Nephron progenitor cell (in vitro differentiated cells): ENCODE data around the gene SERHL2.
"Not testable (repeated sequence)": the region's sequence is repeated elsewhere in the genome, so short reads cannot be mapped to it uniquely, and the experiment has no call there.

Source experiments
- DNase-seq: peaks from one replicate; pipeline ENCODE4 v3.0.0; 2021
- H3K27ac Mint-ChIP-seq: 2 replicates; pipeline ENCODE4 v1.8.0; 2021; ENCODE audit warnings: mild to moderate bottlenecking, moderate library complexity, mixed read lengths
- H3K27me3 Mint-ChIP-seq: 2 replicates; pipeline ENCODE4 v1.8.0; 2021; ENCODE audit warnings: mild to moderate bottlenecking, low read depth, mixed read lengths; ENCODE audit not compliant: poor library complexity
- H3K36me3 Mint-ChIP-seq: 2 replicates; pipeline ENCODE4 v1.8.0; 2021; ENCODE audit warnings: low read depth, mixed read lengths
- H3K4me1 Mint-ChIP-seq: 2 replicates; pipeline ENCODE4 v1.8.0; 2021; ENCODE audit warnings: mixed read lengths
- H3K4me3 Mint-ChIP-seq: 2 replicates; pipeline ENCODE4 v1.8.0; 2021; ENCODE audit warnings: mild to moderate bottlenecking, moderate library complexity, mixed read lengths
- H3K9me3 Mint-ChIP-seq: 2 replicates; pipeline ENCODE4 v1.8.0; 2021; ENCODE audit warnings: mild to moderate bottlenecking, moderate library complexity, mixed read lengths
- TF ChIP-seq, protein P1 (sequence below): fragments of 200-600 bp; sonication (generic); IDR thresholded peaks from 2 replicates; pipeline ENCODE4 v1.5.0; 2021; ENCODE audit warnings: antibody characterized with exemption

The SERHL2 gene

DNA sequence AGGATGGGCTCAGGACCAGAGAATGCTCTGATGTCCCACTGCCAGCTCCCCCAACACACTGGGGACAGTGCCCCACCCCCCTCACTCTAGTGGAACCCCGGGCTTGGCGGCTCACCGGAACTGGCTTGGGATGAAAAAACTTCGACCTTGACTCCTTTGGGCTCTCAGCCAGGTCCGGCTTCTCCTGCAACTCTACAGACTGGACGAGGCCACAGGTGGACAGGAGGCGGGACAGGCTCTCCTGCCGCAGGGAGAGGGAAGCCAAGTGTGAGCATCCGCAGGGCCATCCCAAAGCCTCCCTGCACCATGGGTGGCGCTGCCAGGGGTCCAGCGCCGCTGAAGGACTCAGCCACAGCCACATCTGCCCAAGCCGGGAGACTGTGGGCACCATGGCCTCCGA is 37.9 kb upstream of the SERHL2 start:
- Mint-ChIP-seq H3K4me3 (no peak overlapping the region), H3K27ac (no peak overlapping the region)
- TF ChIP-seq, protein P1, sequence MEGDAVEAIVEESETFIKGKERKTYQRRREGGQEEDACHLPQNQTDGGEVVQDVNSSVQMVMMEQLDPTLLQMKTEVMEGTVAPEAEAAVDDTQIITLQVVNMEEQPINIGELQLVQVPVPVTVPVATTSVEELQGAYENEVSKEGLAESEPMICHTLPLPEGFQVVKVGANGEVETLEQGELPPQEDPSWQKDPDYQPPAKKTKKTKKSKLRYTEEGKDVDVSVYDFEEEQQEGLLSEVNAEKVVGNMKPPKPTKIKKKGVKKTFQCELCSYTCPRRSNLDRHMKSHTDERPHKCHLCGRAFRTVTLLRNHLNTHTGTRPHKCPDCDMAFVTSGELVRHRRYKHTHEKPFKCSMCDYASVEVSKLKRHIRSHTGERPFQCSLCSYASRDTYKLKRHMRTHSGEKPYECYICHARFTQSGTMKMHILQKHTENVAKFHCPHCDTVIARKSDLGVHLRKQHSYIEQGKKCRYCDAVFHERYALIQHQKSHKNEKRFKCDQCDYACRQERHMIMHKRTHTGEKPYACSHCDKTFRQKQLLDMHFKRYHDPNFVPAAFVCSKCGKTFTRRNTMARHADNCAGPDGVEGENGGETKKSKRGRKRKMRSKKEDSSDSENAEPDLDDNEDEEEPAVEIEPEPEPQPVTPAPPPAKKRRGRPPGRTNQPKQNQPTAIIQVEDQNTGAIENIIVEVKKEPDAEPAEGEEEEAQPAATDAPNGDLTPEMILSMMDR, result no peak

DNA sequence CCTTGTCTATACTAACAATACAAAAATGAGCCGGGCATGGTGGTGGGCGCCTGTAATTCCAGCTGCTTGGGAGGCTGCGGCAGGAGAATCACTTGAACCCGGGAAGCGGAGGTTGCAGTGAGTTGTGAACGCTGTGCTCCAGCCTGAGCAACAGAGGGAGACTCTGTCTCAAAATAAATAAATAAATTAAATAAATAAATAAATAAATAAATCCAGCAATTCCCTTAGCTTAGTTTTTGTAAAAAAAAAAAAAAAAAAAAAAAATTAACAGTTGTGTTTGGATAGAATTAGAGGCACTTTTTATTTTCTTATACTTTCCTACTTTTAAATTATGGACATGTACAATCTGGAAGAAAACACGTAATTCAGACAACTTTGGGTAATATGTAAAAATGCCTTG is 36.7 kb upstream of the SERHL2 start:
- H3K27me3 Mint-ChIP-seq, H3K36me3 Mint-ChIP-seq, DNase-seq, H3K27ac Mint-ChIP-seq, H3K4me3 Mint-ChIP-seq, H3K9me3 Mint-ChIP-seq: not testable (repeated sequence)
- H3K4me1 Mint-ChIP-seq, result peaks cover 29% of the 10 kb centered on the region

More for the DNA sequence above, 37.9 kb upstream of the SERHL2 start:
- no peak for DNase-seq
- Mint-ChIP-seq H3K27me3 (no peaks in the 10 kb centered on the region), H3K9me3 (no peaks in the 10 kb centered on the region), H3K36me3 (peaks cover 5% of the 10 kb centered on the region), H3K4me1 (peaks cover 26% of the 10 kb centered on the region)

DNA sequence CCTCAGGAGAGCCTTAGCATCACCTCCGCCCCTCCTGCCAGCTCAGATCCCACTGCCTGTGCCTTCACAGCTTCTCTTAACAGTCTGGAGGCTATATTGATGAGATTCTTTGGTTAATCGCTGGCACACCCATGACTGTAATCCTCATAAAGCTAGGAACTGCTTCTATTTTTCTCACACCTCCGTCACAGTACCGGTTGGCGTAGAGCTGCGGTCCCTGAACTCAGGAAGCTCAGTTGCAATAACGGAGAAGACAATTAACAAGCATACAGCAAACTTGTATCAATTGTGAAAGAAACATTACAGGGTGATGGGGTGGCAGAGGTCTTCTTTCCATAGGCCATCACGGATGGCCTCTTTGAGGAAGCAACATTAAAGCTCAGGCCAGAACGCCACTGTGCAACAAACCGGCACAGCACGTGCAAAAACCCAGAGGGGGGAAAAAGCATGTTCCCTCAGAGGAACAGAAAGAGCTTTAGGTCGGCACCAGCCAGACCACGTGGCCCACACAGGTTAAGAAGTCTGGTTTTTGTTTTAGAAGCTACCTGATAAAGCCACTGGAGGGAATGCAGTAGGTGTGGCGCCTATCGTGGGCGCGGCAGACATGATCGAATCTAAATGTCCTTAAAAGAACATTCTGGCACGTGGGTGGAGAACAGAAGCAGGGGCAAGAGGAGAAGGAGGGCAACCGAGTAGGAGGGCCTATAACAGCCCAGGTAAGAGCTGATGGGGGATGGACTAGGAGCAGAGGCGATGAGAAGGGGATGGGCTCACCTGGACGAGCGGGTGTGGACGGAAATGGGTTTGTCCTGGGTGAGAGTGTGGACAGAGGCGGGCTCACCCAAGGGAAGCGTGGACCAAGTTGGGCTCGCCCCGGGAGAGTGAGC is 34.9 kb upstream of the SERHL2 start:
- DNase-seq, H3K9me3 Mint-ChIP-seq, H3K27me3 Mint-ChIP-seq, H3K36me3 Mint-ChIP-seq: not testable (repeated sequence)
- Mint-ChIP-seq H3K4me1 (peaks cover 34% of the 10 kb centered on the region), H3K27ac (peak overlapping the region; percentile 83), H3K4me3 (peak overlapping the region; percentile 99)

DNA sequence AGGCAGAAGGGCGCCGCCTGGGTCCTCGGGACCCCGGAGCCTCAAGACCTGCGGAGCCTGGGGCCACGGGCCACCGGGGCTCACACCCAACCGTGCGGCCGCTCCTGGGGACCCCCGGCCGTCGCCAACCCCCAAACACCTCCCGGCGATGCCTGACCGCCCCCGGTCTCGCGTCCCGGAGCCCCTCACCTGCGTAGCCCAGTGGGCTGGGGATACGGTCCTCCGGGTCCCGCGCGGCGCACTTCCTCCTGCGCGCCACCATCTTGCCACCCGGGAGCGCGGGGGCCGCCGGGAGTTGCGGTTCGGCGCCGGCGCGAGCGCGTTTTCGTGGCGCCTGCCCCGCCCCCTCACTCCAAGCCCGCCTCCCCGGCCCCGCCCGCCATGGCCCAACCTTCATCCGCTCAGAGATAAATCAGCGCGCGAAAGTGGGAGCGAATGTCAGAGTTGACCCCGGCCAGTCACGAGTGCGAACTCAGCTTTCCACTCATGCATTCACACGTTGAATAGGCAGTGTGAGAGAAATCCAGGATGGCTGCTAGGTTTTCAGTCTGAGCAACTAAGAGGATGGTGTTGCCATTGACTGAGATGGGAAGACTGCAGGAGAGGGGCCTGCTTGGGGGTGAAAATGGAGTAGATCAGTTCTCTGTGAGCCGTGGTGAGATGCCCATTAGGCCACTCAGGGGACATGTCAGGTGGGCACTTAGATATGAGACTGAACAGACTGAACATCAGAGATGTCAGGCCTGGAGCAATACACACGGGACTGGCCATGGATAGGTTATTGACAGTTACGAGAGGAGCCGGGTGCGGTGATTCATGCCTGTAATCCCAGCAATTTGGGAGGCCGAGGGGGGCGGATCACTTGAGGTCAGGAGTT is 34.0 kb upstream of the SERHL2 start, which contains the start of gene RRP7A:
RRP7A (minus strand) TSS at position 272 of the 877 bp plus-strand sequence; CDS start at position 262, 10 bp downstream.
- Mint-ChIP-seq H3K27ac (peak within 1 kb of the TSS; percentile 83), H3K4me1 (peaks cover 34% of the 10 kb centered on the region), H3K36me3 (no peaks in the 10 kb centered on the region), H3K4me3 (peak within 1 kb of the TSS; percentile 99), H3K27me3 (peaks cover 9% of the 10 kb centered on the region), H3K9me3 (peaks cover 10% of the 10 kb centered on the region)
- DNase-seq, result peak; percentile 91
- TF ChIP-seq, protein P1, result no peak

DNA sequence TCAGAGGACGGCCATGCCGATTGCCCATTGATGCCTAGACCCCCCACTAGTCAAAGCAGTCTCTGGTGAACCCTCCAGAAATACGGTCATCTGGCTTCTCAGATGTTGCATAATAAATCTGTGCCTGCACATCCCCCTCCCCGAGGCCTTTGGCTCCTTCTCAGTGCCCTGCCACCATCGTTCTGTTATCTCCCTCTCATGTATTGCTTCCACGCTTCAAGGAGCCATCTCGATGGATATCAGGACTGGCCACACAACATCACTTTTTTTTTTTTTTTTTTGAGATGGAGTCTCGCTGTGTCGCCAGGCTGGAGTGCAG is 32.6 kb upstream of the SERHL2 start:
- H3K27me3 Mint-ChIP-seq, result peaks cover 18% of the 10 kb centered on the region
- DNase-seq, result no peak
- H3K27ac Mint-ChIP-seq, result no peak overlapping the region
- H3K9me3 Mint-ChIP-seq, result peaks cover 14% of the 10 kb centered on the region
- H3K36me3 Mint-ChIP-seq, result no peaks in the 10 kb centered on the region
- H3K4me3 Mint-ChIP-seq, result peak overlapping the region; percentile 47
- H3K4me1 Mint-ChIP-seq, result peaks cover 34% of the 10 kb centered on the region
- TF ChIP-seq, protein P1, result no peak

DNA sequence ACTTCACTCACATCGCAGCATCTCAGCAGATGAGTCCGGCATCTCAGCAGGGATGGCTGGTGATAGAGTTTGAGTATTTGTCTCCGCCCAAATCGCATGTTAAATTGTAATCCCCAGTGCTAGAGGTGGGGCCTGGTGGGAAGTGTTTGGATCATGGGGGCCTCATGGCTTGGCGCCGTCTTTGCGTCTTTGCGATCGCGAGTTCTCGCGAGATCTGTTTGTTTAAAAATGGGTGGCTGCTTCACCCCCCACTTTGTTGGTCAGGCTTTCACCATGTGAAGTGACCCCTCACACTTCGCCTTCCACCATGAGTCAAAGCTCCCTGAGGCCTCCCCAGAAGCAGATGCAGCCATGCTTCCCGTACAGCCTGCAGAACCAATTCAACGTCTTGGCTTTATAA is 31.2 kb upstream of the SERHL2 start:
- H3K4me3 Mint-ChIP-seq, result no peak overlapping the region

More for the DNA sequence above, 31.2 kb upstream of the SERHL2 start:
- TF ChIP-seq, protein P1, result no peak
- H3K27me3 Mint-ChIP-seq, result peaks cover 25% of the 10 kb centered on the region
- DNase-seq, result no peak
- H3K9me3 Mint-ChIP-seq, result peaks cover 14% of the 10 kb centered on the region
- H3K27ac Mint-ChIP-seq, result no peak overlapping the region
- peaks cover 34% of the 10 kb centered on the region for H3K4me1 Mint-ChIP-seq
- no peaks in the 10 kb centered on the region for H3K36me3 Mint-ChIP-seq
